Upper lobe of left lung (tissue), 4 donors: ENCODE data around the gene ATXN1.

Experiments
- EP300 ChIP-seq, 4 donors: sonication (generic); formaldehyde crosslinking; IDR thresholded peaks; one replicate each; pipeline ENCODE4 v1.5.1; 2017; ENCODE audit warnings: antibody characterized with exemption in 4 of 4, control low read depth in 2 of 4
- TF ChIP-seq, protein P1 (sequence below), 6 experiments: fragments of 450-650 bp in 4 of 6; fragments of 200-600 bp in 2 of 6; sonication (generic) in 2 of 6; IDR thresholded peaks; one replicate each; pipeline ENCODE4 v1.5.1; 2016 to 2019; ENCODE audit warnings: antibody characterized with exemption in 6 of 6

DNA sequence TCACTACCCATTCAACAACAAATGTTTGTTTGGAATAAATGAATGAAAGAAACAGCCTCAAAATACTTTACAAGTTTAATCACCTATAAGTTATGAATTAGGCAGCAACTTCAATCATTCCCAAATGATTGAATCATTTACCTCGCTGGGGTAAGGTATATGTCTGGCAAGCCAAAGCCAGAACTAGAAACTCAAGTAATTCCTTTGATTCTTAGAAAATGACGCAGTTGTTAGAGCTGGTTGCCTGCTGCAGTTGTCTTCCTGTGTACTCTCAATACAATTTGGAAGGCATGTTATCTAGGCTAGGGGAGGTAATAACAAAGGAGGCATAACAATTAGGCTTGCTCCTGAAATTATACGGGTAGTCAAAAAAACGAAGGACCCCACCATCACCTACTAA lies 160.6 kb downstream of the ATXN1 start:
- TF ChIP-seq EP300 (IDR thresholded peaks at IDR 0.05): no peak
- TF ChIP-seq, protein P1, sequence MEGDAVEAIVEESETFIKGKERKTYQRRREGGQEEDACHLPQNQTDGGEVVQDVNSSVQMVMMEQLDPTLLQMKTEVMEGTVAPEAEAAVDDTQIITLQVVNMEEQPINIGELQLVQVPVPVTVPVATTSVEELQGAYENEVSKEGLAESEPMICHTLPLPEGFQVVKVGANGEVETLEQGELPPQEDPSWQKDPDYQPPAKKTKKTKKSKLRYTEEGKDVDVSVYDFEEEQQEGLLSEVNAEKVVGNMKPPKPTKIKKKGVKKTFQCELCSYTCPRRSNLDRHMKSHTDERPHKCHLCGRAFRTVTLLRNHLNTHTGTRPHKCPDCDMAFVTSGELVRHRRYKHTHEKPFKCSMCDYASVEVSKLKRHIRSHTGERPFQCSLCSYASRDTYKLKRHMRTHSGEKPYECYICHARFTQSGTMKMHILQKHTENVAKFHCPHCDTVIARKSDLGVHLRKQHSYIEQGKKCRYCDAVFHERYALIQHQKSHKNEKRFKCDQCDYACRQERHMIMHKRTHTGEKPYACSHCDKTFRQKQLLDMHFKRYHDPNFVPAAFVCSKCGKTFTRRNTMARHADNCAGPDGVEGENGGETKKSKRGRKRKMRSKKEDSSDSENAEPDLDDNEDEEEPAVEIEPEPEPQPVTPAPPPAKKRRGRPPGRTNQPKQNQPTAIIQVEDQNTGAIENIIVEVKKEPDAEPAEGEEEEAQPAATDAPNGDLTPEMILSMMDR (IDR thresholded peaks at IDR 0.05): no peak
